EL (cell line): ENCODE data around the gene ANKRD29.

Experiments
- DNase-seq: peaks from one replicate; pipeline ENCODE4 v3.0.0-alpha.2; 2016

The ANKRD29 gene

GRCh38 chr18:23552505-23552904 lies 110.2 kb downstream of the ANKRD29 start:
- DNase-seq, result no peak

GRCh38 chr18:23551978-23552377 lies 110.7 kb downstream of the ANKRD29 start:
- no peak for DNase-seq

GRCh38 chr18:23550898-23551297 lies 111.8 kb downstream of the ANKRD29 start:
- no peak for DNase-seq
